HG02763 (cell line): ENCODE data around the gene TKT.

Source experiments
- ATAC-seq: cut with Tn5 transposase; IDR thresholded peaks from one replicate; pipeline ENCODE4 v1.9.1; 2021; ENCODE audit warnings: mild to moderate bottlenecking, moderate library complexity; ENCODE audit not compliant: unreplicated experiment

Gene TKT

DNA sequence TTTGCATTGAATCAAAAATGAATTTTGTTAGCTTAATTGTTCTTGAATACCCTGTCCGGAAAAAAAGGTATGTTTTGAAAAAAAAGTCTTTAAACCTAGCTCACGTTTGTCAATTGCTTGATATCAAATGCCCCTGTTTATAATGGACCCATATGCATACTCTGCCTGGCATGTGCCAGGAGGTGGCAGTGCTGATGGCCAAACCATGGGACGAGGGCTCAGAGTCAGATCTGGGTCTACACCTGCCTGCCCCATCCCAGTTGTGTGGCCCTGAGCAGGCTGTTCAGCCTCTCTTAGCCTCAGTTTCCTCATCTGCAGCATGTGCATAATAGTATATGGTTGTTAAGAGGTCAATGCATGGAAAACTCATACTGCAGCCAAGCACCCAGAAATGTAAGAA lies 56.0 kb downstream of the TKT start:
- no peak for ATAC-seq

DNA sequence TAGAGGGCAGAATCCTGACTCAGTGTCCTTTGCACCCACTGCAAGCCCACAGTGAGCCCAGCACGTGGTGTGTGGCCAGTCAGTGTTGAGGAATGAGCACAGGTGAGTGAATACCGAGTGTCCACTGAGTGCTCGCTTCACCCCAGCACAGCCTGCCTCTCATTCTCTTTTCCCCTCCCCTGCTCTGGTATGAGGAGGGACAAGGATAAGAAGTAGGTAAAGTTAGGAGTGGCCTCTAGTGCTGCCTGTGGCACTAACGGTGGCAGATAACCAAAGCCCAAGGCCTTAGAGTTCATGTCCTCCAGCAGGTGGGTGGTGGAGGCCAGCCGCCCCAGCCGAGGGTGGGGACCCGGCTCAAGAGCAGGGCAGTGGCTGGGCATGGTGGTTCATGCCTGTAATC lies 56.8 kb downstream of the TKT start:
- no peak for ATAC-seq

DNA sequence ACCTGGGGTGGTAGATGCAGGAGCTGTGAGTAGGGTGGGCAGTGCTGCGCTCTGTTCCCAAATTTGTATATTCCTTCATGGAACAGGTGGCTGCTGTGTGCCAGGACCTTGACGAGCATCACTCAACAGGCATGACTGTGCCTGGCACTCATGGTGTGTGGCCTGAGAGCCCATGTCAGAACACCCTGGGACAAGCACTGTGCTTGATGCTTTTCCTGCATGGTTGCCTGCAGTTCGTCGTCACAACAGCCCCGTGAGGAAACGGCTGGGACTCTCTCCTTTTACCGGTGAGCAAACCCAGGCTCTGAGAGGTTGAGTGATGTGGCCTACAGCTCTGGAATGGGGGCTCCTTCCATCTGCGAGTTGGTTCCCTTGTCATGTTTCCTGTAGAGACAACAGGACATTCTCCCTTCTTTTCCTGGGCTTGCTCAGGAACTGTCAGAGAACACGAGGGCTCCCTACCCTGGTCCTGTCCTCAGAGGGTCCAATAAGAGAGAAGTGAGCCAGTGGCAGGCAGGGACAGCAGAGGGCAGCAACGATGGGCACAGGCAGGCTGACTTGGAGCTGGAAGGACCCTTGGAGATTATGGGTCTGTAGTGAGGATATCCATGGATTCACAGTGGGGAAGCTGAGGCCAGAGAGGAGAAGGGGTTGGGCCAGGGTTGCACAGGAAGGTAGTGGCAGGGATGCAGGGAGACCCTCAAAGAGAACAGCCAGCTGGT lies 57.4 kb downstream of the TKT start:
- ATAC-seq: no peak

DNA sequence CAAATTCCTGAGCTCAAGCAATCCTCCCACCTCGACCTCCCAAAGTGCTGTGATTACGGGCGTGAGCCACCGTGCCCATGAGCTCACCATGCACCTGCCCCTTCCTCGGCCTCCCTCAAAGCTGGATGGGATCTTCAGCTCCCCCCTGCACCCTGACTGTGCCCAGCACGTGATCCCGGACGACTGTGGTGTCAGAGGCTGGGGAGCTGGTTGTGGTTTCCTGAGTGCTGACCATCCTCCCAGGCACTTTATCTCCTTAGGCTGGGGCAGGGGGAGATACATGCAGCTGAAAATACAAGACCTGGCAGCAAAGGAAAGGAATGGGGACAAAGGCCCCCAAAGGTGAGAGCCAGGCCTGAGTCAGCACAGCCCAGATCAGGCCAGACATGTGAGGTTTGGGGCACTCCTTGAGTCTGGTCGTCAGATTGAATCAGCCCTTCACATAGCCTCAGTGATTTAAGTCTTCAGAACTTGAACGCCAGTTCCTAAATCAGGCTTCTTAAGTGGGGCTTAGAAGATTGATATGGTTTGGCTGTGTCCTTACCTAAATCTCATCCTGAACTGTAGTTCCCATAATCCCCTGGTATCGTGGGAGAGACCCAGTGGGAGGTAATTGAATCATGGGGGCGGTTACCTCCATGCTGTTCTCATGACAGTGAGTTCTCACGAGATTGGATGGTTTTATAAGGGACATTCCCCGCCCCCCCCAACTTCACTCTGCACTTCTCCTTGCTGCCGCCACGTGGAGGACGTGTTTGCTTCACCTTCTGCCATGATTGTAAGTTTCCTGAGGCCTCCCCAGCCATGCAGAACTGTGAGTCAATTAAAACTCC lies 59.0 kb downstream of the TKT start:
- no peak for ATAC-seq

DNA sequence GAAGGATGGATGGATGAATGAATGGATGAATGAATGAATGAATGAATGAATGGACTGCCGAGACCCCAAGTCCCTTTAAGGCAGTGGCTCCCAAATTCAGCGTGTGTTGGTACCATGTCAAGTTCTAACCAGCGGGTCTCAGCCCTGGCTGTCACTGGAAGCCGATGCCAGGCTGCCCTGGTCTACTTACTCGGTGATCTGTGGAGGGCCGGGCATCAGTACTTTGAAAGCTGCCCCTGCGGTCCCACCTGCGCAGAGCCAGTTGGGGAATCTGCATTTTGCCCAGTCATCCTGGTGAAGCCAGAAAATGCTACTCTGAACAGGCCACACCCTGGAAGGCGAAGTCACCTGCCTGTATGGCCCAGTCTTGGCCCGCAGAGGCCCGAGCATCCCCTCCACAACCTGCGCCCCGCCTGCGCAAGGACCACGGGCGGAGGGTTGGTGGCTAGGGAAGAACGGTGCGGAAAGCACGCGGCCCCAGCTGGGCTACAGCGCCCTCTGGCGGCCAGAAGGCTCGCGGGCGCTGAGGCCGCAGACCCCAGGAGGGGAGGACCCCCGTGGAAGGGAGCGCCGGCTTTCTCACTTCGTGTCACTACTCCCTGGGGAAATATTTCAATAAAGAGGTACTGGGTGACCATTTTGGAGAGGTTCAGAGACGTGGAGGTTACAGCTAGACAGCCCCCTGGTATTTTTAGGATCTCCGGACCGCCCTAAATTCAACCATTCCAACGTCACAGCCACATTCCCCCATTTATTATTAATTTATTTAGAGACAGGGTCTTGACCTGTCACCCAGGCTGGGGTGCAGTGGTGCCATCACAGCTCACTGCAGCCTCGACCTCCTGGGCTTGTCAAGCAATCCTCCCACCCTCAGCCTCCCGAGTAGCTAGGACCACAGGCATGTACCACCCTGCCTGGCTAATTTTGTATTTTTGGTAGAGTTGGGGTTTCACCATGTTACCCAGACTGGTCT lies 59.9 kb downstream of the TKT start:
- ATAC-seq: peak; percentile 37

DNA sequence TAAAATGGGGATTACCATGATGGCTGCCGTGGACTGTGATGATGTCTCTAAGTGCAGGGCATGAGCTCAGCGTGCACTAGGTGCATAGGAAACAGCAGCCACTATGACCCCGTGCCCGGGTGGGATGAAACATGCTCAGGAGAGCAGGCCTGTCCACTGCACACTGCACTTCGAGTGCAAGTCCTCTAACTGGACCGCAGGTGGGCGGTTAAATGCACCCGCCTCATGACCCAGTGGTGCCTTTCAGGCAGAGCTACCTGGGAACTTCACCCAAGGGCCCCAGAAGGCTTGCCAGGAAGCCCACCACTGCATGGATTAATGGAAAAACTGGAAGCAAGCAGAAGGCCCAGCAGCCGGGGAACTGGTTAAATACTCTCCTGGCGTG lies 60.8 kb downstream of the TKT start:
- ATAC-seq: no peak

DNA sequence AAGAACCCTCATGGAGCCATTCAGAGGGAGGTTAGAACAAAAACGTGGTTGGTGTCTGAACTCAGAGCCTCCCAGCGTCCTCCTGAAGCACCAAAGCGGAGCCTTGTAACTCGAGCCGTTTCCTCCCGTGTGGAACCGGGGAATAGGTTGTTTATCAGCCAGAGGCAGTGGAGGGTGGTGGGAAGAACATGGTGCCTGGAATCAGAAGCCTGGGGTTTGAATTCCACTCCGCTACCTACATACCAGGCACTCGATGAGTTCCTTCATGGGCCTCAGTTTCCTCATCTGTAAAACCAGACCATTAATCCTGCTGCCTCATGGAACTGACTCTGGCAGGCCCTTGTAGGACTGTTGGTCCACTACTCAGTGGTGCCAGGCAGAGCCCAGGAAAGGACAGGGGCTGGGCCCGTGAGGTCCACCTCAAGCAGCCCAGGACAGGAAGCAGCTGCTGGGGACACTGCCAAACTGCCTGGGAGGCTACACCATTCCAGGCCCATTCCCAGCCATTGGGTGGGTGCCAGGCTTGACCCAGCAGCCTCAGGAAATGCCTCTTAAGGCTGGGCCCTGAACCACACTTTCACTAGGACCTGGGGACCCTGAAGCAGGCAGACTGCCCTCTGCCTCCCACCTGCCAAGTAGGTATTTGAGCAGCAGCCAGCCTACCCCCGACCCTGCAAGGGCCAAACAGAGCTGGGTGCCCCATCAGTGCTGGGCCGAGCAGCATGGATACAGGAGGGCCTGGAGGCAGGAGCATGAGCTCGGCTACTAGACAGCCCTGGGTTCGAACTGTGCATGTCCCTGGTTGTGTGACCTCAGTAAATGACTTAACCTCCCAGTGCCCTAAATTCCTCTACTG lies 61.4 kb downstream of the TKT start:
- no peak for ATAC-seq

DNA sequence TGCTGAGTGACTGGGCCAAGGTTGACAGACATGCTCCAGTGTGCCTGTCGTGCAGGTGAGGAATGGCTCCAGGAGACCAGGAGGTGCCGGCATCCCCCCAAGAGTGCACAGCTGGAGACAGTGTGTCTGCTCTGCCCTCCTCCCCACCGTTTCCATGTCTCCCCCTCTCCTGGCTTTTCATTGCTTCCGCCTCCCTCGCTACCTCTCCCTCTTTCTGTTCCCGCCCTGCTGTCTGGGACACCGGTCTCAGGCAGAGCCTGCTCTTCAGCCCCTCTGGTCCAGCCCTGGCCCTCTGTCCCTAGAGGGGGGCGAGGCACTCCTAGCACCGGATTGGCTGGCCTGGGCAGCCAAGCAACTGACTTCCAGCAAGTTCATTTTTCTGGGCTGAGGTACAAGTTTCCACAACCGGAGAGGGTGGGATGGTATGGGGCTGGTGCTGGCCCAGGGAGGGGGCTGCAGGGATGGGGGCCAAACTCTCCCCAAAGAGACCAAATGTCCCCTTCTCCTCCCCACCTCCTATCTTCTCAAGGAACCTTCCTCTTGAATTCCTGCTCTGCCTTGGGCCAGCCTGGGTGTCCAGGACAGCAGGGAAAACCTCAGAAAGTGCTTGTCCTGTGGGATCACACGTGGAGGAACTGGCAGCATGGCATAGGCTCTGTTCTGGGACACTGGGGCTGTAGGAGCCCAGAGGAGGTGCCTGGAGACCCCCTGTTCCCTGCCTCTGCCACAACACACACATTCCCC lies 62.2 kb downstream of the TKT start:
- ATAC-seq: no peak

DNA sequence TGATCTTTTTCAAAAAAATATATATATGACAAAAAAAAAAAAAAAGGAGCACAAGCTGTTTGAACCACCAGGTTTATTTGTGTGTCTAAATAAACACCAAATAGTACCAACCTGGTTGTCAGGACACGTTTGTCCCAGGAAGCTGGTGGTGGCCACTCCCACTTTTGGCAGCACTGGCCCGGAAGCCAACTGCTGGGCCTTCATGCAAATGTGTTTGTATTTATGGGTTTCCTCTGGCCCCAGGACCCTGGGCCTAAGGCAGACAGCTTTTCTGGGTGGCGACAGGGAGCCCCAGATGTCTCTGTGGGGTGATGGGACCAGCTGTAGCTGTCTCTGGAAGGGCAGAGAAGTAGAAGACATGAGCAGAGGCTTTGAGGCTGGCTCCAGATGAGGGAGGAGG lies 63.2 kb downstream of the TKT start:
- peak; percentile 50 for ATAC-seq

DNA sequence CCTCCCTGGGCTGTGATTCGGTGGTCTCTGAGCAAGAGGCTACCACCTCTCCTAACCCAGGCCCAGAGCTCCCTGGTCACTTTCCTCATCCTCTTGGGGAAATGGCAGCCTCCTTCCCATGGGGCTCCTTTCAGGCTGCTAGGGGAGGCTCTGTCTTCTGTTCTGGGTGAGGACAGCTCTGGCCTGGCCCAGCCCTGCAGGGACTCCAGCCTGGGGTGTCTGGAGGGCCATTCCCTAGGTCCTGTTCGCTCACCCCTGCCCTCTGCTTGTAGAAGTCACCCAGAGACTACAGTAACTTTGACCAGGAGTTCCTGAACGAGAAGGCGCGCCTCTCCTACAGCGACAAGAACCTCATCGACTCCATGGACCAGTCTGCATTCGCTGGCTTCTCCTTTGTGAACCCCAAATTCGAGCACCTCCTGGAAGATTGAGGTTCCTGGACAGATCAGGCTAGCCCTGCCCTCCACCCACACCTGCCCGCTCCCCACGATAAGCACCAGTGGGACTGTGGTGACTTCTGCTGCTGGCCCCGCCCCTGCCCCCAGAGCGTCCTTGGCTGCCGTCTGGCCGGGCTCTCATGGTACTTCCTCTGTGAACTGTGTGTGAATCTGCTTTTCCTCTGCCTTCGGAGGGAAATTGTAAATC lies 63.9 kb downstream of the TKT start:
- ATAC-seq: no peak

DNA sequence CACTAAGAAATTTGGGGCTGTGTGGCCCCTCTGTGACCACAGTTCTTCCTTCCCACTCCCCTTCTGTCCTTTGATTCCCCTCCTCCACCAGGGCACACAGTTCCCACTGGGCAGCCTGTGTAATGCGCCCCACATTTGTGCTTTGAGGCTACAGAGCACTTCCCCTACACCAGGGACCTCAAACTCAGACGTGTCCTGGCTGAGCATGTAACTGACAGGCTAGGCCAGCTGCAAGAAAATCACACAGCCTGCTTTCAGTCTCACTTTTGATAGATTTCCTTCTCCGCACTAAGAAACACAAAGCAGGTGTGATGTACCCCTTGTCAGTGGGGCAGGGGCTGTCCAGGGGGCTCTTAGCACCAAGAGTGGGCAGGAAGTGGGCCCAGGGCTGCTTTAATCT lies 65.2 kb downstream of the TKT start:
- ATAC-seq: no peak

DNA sequence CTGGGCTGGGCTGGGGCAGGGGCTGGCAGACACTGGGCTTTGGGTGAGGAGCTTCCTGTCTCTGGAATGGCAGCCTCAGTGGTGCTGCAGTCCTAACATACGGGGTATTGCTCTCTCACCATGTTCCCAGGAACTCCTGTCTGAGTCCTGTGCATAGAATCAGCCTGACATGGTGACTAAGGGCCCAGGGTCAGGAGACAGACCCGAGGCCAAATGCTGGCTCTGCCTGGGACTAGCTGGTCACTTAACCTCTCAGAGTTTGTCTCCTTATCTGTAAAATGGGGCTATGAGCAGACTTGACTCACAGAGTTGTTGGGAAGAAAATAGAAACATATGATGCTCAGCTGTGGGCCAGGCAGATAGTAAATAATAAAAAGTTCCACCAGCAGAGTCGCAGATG lies 66.5 kb downstream of the TKT start:
- no peak for ATAC-seq

DNA sequence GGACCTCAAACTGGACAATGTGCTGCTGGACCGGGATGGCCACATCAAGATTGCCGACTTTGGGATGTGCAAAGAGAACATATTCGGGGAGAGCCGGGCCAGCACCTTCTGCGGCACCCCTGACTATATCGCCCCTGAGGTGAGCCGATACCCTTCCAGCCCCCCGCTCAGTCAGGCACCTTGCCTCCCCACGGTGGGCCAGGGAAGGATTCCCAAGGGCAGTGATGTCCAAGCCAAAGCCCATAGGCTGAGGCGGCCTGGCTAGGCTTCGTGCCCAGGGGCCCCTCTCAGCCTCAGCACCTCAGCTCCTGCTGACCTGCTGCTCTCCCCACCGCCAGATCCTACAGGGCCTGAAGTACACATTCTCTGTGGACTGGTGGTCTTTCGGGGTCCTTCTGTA lies 67.1 kb downstream of the TKT start:
- ATAC-seq: no peak

DNA sequence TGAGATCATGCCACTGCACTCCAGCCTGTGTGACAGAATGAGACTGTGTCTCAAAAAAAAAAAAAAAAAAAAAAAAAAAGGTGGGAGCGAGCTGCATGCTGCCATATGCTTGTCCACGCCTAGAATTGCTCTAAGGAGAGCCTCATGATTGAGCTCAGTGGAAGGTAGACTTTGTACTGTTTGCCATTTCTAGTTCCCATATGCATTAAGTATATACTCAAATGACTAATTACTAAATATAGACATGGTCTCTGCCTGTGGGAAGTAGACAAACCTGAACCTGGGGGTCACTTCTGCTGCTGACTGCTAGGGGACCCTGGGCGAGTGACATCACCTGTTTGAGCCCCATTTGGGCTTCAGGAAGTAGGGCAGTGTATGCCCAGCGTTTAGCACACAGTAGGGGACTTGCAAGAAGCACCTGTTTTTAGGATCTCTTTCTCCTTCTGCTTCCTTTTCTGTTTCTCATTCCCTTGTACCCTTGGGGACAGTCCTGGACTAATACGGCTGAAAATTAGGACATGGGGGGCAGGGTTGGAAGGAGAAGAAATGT lies 67.6 kb downstream of the TKT start:
- no peak for ATAC-seq

DNA sequence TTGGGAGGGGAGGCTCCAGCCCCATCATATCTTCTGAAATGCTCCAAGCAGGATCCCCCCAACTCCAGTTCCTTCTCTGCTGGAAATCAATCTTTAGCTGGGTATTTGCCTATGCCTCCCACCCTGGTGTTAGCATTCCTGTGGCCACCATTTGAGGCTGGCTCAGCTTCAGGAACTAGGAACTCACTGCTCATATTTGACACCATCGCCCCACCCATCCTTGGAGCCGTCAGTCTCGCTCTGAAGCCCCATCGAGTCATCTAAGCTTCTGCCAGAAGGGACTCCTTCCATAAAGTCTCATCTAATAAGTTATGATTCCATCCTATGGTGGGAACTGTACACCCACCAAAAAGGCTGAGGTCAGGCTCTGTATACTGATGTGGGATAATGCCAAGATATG lies 68.4 kb downstream of the TKT start:
- no peak for ATAC-seq

DNA sequence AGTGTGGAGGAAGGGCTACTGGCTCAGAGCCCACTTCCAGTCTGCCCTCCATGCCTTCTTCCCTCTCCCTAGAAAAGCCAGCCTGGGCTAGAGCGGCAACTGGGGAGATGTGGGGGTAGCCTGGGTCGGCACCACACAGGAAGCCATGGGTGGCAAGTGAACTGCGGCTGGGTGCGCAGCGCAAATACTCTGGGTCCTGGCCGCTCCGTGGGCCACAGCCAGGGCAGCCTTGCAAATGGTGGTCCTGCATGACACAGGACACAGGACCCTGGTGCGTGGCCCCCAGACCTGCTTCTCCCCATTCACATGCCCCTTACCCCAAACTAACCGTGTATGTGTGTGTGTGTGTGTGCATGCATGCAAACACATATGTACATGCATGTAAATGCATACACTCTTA lies 69.1 kb downstream of the TKT start:
- ATAC-seq: no peak

DNA sequence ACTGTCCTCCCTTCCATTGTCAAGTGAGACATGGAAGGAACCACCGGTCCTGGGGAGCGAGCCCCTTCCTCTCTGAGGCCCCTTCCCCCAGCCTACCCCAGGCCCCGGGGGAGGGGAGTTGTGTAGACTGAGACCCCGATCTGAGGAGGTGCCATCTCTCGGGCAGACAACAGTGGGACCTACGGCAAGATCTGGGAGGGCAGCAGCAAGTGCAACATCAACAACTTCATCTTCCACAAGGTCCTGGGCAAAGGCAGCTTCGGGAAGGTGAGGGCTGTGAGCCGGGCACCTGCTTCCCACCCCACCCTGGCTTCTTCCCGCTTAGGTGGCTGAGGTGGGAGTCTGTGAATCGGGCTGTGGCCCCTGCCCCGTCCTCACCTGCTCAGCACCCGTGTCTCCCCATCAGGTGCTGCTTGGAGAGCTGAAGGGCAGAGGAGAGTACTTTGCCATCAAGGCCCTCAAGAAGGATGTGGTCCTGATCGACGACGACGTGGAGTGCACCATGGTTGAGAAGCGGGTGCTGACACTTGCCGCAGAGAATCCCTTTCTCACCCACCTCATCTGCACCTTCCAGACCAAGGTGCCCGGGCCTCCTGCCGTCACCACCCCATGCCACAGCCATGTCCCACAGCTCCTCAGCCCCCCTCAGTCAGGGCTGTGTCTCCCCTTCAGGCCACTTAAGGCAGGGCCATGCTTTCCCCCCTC lies 69.9 kb downstream of the TKT start:
- ATAC-seq: no peak

DNA sequence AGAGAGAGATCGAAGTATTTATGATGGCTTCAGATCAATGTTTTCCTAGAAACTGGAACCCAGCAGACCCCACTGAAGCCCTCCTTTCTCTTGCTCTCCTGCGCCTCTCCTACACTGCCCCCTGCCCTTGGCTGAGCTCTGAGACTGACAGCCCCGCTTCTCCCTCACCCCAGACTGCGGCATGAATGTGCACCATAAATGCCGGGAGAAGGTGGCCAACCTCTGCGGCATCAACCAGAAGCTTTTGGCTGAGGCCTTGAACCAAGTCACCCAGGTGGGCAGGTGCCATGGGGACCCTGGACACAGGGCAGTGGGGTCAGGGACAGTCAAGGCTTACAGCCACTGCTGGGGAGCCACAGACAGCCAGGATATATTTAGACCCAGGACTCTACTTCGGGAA lies 71.1 kb downstream of the TKT start:
- ATAC-seq: no peak
